ENCODE measurements around the gene TMOD4. TPM values are rescaled to one million over a fixed set of nuclear protein-coding genes. Genes with fewer than 3 reads are reported as not detected.

The TMOD4 gene
- total and polyA plus RNA-seq, 9 of the 15 experiments (the other 6 are each of a cell fraction or from before 2014, with no cell fraction given) = 0.18 to 1.8 (median 1.1) TPM; not detected in 1

GRCh38 chr1:151189637-151190445 is 14.1 kb upstream of the TMOD4 start, which contains the start of gene VPS72 (continued):
- peak; percentile 98 for TF ChIP-seq REST (IDR thresholded peaks at IDR 0.05; ENCODE audit: borderline replicate concordance)
- no peak for TF ChIP-seq REST (CRISPR knock-in tag; IDR thresholded peaks at IDR 0.05; ENCODE audit: low read depth)
- peak; percentile 25; the same call in 1 of the 2 replicates for TF ChIP-seq E2F3 (CRISPR knock-in tag; IDR thresholded peaks at IDR 0.05)
- no peak for TF ChIP-seq ZNF780A (CRISPR knock-in tag; IDR thresholded peaks at IDR 0.05)
- TF ChIP-seq CHD4 (IDR thresholded peaks at IDR 0.05; ENCODE audit: insufficient read depth, insufficient replicate concordance, low read depth, low read length, poor library complexity, severe bottlenecking) = no peak
- TF ChIP-seq ETS2 (tag; IDR thresholded peaks at IDR 0.05; ENCODE audit: borderline replicate concordance, poor library complexity, severe bottlenecking) = no peak
- TF ChIP-seq TCF7L2 (IDR thresholded peaks at IDR 0.05; ENCODE audit: low read depth, low read length) = 0 out of 2 replicates have a peak, but pooled peaks have one; percentile 33
- TF ChIP-seq KLF6 (CRISPR knock-in tag; IDR thresholded peaks at IDR 0.05; ENCODE audit: borderline replicate concordance) = no peak
- TF ChIP-seq ZBTB26 (CRISPR knock-in tag; IDR thresholded peaks at IDR 0.05) = no peak
- TF ChIP-seq CCNT2 (IDR thresholded peaks at IDR 0.05; ENCODE audit: borderline replicate concordance, extremely low read depth, insufficient read length, low read depth, low read length) = peak; percentile 60
- TF ChIP-seq KLF1 (tag; IDR thresholded peaks at IDR 0.05) = peak; percentile 69
- TF ChIP-seq MAFG (tag; conservative IDR thresholded peaks at IDR 0.05) = no peak
- no peak for TF ChIP-seq HOMEZ (CRISPR knock-in tag; IDR thresholded peaks at IDR 0.05)
- TF ChIP-seq RNF2 (IDR thresholded peaks at IDR 0.05) = peak; percentile 71
- peak; percentile 91 for TF ChIP-seq TAF9B (IDR thresholded peaks at IDR 0.05; ENCODE audit: partially characterized antibody)
- peak; percentile 84 for TF ChIP-seq RBBP5 (IDR thresholded peaks at IDR 0.05; ENCODE audit: borderline replicate concordance, insufficient read depth, low read length, poor library complexity, severe bottlenecking)
